GM18505 (cell line): ENCODE measurements around the gene MLXIP.

Experiments used
- ATAC-seq: cut with Tn5 transposase; IDR thresholded peaks from one replicate; pipeline ENCODE4 v1.9.1; 2021; ENCODE audit not compliant: unreplicated experiment
- POLR2A ChIP-seq: IDR thresholded peaks from 4 replicates; pipeline ENCODE4 v1.6.1; 2011; ENCODE audit warnings: borderline replicate concordance; ENCODE audit not compliant: insufficient read depth, insufficient read length; ENCODE audit errors: extremely low read depth

MLXIP gene

DNA sequence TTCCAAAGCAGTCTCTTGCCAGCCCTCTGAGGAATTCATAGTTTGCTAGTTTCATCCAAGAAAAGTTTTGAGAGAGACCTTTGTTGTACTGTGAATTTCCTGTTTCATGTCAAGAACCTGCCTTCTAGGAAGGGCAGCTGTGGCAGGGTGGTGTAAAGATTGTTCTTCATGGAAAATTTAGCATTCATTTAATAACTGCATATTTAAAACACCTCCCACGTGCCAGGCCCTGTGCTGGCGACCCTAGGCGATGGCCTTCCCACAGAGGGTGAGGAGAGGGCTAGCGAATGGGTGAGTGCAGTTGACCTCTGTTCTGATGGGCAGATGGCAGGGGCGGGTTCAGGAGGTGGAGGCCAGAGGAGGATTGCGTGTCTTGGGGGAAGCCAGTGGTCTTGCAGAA is 43.2 kb downstream of the MLXIP start:
- no peak for TF ChIP-seq POLR2A
- ATAC-seq, result no peak

DNA sequence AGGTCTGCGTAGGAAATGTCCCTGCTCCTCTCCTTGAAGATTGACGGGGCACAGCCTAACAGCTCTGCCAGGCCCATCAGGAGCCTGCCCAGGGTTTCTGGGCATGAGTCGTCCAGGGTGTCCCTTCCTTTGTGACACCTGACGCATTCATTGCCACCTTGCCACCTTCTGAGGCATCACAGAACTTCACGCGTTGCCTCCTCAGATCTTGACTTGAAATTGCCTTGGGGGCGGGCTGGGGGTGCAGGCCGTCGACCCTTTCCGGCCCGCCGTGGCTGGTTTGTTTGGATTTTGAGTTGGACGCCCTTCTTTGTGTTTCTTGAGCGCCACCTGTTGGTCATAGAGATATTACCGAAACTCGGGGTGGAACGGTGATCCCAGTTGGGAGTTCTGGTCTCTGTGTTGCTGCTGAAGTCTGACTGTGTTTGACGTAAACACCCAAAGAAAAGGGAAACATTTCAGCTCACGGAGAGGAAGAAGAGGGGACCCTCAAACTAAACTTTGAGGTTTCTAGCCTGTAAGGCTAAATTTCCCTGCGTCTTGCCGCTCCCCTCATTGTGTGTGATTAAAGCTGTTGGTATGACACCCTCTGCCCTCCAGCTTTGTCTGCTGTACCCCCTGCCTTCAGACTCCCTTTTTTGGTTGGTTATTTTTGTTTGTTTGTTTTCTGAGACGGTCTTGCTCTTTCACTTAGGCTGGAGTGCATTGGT is 44.6 kb downstream of the MLXIP start:
- no peak for TF ChIP-seq POLR2A
- no peak for ATAC-seq

GRCh38 chr12:122123761-122124145 is 45.2 kb downstream of the MLXIP start:
- no peak for ATAC-seq
- no peak for TF ChIP-seq POLR2A

- ATAC-seq, result no peak
- TF ChIP-seq POLR2A, result no peak
These were observed 45.8 kb downstream of the MLXIP start for GRCh38 chr12:122124370-122124769.

DNA sequence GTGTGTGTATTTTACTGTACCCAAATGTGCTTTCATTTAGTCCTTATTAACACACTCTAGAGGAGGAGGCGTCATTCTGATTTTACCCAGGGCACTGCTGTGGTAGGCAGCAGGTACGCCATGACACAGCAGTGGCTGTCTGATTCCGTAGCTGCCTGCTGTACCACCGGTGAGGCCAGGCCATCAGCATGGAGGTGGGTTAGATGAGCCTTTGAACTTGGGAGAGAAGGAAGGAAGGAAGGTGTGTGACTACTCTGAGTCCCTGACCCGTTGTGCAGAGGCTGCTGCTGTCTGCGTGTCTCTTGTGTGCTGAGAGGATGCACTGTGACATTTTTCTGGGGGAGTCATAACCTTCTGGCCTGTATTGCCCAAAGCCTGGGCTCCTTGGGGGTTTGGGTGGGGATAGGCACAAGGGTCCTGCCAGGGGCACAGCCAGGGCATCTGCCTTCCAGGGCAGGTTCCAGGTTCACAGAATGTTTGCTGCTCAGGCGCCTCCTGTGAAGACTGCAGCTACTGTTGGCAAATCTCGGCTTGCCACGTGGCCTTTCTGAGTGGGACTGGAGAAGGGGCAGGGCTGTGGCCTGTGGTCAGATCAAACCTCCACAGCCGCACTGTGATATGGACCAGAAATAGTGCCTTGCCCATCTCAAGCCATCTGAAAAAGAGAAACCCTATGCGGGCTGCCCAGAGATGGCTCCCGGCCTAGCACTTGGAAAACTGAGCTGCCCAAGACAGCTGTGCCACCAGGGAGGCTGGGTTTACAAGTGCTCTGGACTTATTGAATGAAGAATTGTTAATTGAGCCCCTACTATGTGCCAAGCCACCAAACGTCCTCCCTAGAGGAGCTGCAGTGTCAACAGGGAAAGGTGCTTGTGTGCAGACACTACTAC is 47.1 kb downstream of the MLXIP start:
- no peak for ATAC-seq
- no peak for TF ChIP-seq POLR2A

- no peak for ATAC-seq
- TF ChIP-seq POLR2A, result no peak
These were observed 47.7 kb downstream of the MLXIP start for GRCh38 chr12:122126342-122126635.

- TF ChIP-seq POLR2A, result no peak
- ATAC-seq, result no peak
These were observed 48.4 kb downstream of the MLXIP start for GRCh38 chr12:122126713-122127597.

DNA sequence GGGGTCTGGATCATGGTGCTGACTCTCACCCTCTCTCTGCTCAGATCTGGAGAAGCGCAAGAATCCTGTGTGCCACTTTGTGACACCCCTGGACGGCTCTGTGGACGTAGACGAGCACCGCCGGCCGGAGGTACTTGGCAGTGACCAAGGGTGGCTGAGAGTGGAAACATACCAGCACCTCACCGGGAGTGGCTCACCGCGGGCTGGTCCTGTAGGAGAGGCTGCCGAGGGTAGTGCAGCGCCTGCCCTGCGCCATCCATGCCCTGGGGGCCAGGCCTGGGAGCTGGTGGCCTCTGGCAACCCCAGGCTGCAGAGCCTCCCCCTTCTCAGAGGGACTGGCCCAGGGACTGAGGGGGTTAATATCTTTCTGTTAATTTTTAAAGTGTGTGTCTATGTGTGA is 49.3 kb downstream of the MLXIP start:
- no peak for ATAC-seq
- TF ChIP-seq POLR2A, result no peak

GRCh38 chr12:122128481-122128880 is 49.9 kb downstream of the MLXIP start:
- no peak for TF ChIP-seq POLR2A
- no peak for ATAC-seq

DNA sequence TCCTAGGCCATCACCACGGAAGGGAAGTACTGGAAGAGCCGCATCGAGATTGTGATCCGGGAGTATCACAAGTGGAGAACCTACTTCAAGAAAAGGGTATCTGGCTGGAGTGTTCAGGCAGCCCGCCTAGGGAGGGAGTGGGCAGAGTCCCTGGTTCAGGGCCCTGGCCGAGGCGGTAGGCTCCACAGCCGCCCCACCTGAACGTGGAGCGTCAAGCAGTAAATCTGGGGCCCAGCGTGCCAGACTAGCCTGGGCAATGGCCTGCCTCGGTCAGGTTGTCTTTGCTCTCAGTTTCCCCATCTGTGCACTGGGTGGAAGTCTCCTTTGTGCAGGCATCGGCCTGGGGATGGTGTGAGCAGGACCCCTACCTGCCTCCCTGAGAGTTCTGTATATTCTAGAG is 50.6 kb downstream of the MLXIP start:
- ATAC-seq, result no peak
- no peak for TF ChIP-seq POLR2A

- no peak for TF ChIP-seq POLR2A
- ATAC-seq, result no peak
These were observed 51.6 kb downstream of the MLXIP start for GRCh38 chr12:122130150-122130549.

DNA sequence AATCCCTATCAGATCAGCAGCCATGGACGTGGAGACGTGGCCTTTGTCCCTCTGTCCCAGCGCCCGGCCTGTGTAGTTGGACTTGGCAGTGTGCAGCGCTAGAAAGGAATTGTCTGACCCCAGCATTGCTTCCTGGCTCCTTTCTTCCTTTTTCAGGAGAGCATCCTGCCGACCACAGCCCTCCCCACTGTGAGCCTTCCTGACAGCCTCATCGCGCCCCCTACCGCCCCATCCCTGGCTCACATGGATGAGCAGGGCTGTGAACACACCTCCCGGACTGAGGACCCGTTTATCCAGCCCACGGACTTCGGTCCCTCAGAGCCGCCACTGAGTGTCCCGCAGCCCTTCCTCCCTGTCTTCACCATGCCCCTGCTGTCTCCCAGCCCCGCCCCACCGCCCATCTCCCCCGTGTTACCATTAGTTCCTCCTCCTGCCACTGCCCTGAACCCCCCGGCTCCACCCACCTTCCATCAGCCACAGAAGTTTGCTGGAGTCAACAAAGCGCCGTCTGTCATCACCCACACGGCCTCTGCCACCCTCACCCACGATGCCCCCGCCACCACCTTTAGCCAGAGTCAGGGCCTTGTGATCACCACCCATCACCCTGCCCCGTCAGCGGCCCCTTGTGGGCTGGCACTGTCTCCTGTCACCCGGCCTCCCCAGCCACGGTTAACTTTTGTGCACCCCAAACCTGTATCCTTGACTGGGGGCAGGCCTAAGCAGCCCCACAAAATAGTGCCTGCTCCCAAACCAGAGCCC is 54.8 kb downstream of the MLXIP start:
- TF ChIP-seq POLR2A, result no peak
- no peak for ATAC-seq
